ENCODE measurements around the gene MSRB1.

DNA sequence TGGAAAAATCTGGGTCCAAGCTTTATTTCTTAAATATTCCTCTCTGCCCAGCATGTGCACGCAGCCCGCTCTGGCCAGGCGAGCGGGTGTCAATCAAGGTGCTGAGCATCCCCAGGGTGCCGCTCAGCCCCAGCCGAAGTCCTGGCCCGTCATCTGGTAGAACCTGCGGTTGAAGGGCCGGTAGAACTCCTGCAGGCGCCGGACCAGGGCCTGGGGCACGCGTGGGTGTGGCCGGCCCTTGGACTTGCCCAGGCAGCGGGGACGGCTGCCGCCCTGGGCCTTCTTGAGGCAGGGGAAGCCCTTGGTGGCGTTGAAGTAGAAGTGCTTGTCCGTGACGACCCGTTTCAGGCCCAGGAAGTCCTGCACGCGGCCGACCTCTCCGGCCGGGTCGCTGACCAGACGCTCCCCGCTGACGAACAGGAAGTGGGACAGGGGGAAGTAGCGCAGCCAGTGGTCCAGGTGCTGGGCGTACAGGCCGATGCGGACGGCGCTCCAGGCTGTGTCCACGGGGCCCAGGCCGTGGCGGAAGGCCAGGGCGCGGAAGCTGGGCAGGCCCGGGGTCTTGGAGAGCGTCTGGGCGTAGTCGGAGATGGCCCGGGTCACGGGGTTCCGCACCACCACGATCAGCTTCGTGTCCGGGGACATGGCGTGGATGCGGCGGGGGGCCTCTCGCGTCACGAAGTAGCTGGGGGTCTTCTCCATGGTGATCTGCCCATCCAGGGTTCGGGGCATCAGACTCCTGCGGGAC lies 31.4 kb downstream of the MSRB1 start:
- TF ChIP-seq, protein P1, sequence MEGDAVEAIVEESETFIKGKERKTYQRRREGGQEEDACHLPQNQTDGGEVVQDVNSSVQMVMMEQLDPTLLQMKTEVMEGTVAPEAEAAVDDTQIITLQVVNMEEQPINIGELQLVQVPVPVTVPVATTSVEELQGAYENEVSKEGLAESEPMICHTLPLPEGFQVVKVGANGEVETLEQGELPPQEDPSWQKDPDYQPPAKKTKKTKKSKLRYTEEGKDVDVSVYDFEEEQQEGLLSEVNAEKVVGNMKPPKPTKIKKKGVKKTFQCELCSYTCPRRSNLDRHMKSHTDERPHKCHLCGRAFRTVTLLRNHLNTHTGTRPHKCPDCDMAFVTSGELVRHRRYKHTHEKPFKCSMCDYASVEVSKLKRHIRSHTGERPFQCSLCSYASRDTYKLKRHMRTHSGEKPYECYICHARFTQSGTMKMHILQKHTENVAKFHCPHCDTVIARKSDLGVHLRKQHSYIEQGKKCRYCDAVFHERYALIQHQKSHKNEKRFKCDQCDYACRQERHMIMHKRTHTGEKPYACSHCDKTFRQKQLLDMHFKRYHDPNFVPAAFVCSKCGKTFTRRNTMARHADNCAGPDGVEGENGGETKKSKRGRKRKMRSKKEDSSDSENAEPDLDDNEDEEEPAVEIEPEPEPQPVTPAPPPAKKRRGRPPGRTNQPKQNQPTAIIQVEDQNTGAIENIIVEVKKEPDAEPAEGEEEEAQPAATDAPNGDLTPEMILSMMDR (IDR thresholded peaks at IDR 0.05; ENCODE audit: low read depth, low read length, poor library complexity, severe bottlenecking): no peak
- no peak for TF ChIP-seq EZH2phosphoT487 (IDR thresholded peaks at IDR 0.05; ENCODE audit: borderline replicate concordance, low read length)

Data from DOHH2 (cell line).